GM19455 (cell line): ENCODE data around the gene SERINC4.
"Not testable (repeated sequence)": the region's sequence is repeated elsewhere in the genome, so short reads cannot be mapped to it uniquely, and the experiment has no call there.

Experiments
- ATAC-seq: cut with Tn5 transposase; IDR thresholded peaks from one replicate; pipeline ENCODE4 v1.9.1; 2021; ENCODE audit not compliant: unreplicated experiment

Gene SERINC4

DNA sequence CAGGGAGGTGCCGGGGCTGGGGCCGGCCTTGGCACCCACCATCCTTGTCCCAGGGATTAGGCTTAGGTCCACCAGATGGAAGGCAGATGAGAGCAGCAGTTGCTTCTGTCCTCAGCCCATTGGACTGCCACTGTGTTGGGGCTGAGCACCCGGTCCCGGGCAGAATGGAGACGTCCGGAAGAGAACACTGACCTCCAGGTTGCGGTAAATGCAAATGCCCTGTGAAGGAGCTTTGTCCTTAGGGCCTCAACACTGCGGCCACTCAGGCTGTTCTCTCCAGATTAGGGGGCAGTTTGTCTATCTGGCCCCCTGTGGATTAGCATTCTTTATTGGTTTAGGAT, at the start of gene SERINC4:
TSS of gene SERINC4 (minus strand) at position 276 of the 341 bp plus-strand sequence. CDS start at position 42, 234 bp downstream.
- no peak for ATAC-seq

DNA sequence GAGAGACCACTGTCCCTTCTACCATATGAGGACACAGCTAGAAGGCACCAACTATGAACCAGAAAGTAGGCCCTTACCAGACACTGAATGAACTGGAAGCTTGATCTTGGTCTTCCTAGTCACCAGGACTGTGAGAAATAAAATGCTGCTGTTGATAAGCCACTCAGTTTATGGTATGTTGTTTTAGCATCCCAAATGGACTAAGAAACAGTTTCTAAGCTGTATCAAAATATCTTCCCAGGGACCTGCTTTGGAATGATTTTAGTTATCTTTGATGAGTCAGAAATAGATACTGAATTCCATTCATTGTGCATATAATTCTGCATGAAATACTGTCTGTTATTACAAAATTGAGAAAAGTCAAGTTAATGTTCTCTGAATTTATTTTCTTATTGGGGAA, 45.4 kb upstream of the SERINC4 start:
- ATAC-seq: no peak

DNA sequence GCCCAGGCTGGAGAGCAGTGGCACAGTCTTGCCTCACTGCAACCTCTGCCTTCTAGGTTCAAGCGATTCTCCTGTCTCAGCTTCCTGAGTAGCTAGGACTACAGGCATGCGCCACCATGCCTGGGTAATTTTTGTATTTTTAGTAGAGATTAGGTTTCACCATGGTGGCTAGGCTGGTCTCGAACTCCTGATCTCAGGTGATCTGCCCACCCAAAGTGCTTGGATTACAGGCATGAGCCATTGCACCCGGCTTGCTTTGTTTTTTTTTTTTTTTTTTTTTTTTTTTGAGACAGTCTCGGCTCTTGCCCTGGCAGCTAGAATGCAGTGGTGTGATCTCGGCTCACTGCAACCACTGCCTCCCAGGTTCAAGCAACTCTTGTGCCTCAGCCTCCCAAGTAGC, 32.5 kb upstream of the SERINC4 start:
- not testable (repeated sequence) for ATAC-seq

DNA sequence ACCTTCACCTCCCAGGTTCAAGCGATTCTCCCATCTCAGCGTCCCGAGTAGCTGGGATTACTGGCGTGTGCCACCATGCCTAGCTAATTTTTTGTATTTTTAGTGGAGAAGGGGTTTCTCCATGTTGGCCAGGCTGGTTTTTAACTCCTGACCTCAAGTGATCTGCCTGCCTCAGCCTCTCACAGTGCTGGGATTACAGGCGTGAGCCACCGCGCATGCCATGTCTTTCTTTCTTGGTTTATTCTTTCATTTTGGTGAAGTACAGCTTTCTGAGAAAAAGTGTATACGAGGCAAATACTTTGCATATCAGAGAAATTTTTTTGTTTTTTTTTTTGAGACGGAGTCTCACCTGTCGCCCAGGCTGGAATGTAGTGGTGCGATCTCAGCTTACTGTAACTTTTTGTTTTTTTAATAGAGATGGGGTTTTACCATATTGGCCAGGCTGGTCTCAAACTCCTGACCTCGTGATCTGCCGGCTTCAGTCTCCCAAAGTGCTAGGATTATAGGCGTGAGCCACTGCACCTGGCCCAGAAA, 31.6 kb upstream of the SERINC4 start:
- ATAC-seq: not testable (repeated sequence)

DNA sequence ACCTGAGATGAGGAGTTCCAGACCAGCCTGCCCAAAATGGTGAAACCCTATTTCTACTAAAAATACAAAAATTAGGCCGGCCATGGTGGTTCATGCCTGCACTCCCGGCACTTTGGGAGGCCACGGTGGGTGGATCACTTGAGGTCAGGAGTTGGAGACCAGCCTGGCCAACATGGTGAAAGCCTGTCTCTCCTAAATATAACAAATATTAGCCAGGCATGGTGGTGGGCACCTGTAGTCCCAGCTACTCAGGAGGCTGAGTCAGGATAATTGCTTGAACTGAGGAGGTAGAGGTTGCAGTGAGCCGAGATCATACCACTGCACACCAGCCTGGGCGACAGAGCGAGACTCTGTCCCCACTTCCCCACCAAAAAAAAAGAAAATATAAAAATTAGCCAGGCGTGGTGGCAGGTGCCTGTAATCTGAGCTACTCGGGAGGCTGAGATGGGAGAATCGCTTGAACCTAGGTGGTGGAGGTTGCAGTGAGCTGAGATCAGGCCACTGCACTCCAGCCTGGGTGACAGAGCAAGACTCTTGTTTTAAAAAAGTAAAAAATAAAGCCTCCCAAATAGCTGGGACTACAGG, 30.8 kb upstream of the SERINC4 start:
- ATAC-seq: not testable (repeated sequence)

DNA sequence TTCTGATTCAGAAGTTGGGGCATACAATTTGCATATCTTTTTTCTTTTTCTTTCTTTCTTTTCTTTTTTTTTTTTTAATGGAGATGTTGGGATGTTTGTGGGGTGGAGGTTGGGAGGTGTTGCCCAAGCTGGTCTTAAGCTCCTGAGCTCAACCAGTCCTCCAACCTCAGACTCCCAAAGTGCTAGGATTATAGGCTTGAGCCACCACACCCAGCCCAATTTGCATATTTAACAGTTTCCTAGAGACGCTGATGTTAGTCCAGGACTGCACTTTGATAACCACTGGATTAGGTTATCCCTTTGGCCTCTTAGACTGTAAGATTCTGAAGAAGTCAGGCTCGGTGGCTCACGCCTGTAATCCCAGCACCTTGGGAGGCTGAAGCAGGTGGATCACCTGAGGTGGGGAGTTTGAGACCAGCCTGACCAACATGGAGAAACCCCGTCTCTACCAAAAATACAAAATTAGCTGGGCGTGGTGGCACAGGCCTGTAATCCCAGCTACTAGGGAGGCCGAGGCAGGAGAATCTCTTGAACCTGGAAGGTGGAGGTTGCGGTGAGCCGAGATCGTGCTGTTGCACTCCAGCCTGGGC, 30.0 kb upstream of the SERINC4 start:
- ATAC-seq: not testable (repeated sequence)

DNA sequence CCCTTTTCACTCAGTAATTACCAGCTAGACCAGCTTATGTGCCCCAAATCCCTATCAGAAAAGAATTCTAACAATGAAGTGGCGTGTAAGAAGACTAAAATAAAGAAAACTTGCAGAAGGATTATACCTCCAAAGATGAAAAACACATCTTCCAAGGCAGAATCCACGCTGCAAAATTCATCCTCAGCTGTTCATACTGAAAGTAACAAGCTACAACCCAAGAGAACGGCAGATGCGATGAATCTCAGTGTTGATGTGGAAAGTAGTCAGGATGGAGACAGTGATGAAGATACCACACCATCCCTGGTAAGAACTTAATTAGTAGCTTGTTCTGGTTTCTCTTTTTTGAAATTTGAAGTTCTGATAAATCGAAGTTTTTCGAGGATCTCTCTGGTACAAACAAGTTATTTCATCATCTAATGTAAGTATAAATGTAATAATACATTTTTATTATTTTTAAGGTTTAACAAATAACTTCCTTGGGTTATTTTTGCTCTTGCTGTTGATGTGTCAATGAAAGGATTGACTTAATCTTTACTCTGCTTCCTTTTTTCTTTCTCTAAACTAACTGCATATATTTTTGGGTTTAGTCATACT, 28.1 kb upstream of the SERINC4 start:
- ATAC-seq: no peak

DNA sequence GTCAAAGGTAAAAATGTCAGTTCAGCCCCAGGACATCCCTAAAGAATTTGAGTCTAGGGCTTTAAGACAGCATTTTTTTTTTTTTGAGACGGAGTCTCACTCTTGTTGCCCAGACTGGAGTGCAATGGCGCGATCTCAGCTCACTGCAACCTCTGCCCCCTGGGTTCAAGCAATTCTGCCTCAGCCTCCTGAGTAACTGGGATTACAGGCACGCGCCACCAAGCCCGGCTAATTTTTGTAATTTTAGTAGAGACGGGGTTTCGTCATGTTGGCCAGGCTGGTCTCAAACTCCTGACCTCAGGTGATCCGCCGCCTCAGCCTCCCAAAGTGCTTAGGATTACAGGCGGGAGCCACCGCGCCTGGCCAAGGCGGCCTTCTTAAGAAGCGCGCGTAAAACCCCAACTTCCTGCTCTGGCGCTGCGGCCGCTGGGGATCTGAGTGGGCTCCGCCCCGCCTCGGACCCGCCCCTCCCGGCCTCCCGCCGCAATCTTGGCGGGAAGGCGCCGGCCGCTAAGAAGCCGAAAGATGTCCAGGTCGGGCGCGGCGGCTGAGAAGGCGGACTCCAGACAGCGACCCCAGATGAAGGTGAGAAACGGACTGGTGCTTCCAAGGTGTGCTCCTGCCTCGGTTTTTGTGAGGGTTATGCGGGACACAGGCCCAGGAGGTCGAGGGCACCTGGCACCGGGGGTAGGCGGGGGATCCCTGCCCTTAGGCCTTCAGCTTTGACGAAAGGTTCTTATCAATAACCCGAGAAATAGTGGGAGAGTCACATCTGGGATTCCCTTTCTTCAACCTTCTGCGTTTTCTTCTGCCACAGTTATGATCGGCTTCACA, 26.7 kb upstream of the SERINC4 start, which contains the start of gene WDR76:
TSS of gene WDR76 (plus strand) at position 495 of the 834 bp plus-strand sequence. CDS start at position 526, 31 bp downstream.
- peak; percentile 57 for ATAC-seq

DNA sequence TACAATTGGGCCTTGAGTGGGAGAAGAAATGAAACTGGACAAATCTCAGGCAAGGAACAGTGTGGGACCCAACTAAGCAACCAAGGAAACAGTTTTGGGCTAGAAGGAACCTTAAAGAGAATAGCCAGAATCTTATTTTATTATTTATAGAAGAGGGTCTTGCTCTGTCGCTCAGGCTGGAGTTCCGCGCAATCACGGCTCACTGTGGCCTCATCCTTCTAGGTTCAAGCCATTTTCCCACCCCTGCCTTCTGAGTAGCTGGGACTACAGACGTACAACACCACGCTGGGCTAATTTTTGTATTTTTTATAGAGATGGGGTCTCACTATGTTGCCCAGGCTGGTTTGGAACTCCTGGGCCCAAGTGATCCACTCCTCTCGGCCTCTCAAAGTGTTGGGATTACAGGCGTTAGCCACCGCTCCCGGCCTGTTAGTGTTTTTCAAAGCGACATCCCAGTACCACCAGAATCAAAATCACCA, 26.0 kb upstream of the SERINC4 start:
- no peak for ATAC-seq

DNA sequence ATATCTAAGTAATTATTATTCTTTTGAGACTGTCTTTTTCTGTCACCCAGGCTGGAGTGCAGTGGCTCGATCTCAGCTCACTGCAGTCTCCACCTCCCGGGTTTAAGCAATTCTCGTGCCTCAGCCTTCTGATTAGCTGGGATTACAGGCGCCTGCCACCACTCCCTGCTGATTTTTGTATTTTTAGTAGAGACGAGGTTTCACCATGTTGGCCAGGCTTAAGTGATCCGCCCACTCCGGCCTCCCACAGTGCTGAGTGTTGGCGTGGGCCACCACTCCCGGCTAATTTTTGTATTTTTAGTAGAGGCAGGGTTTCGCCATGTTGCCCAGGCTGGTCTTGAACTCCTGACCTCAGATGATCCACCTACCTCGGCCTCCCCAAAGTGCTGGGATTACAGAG, 25.3 kb upstream of the SERINC4 start:
- ATAC-seq: not testable (repeated sequence)

DNA sequence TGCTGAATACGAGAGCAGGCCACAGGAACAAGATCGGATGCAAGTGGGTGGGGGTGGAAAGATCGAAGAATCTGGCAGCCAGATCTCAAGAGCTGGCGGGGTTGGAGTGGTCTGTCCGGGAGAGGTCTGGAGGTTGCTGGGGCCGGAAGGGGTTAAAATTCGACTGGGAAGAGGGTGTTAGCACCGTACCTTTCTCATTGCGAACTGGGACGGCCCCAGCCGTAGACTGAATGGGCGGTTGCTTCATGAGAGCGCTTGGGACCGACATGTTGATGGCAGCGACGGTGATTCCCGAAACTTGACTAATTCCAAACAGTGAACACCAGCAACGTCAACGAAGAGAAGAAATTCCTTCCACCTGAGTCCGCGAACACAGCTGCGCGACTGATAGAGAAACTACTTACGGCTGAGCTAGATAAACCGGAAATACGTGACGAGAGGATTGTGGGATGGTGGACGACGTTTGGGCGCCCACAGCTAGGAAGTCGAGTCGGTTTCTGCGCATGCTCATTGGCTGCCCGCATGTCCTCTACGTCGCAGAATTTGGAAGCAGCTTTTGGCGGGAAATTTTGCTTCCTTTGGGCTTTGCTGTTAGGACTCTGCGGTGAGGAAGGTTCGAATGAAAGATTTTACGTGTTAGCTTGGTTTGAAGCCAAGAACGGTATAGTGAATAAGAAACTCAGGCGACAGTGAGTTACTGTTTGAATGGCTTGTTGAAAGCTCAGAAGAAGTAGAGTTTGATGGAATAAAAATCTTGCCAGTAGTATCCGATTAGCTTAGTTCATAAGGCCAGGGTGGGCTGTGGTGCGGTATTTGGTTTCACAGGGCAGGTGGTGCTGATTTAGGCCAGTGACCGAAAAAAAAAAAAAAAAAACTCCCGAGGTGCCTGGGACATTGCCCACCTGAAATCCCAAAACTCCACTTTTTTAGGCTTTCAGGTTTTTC, 24.6 kb upstream of the SERINC4 start, which contains the start of gene MFAP1:
TSS of gene MFAP1 (minus strand) at position 389 of the 945 bp plus-strand sequence. CDS start at position 268, 121 bp downstream.
- ATAC-seq: peak; percentile 67

DNA sequence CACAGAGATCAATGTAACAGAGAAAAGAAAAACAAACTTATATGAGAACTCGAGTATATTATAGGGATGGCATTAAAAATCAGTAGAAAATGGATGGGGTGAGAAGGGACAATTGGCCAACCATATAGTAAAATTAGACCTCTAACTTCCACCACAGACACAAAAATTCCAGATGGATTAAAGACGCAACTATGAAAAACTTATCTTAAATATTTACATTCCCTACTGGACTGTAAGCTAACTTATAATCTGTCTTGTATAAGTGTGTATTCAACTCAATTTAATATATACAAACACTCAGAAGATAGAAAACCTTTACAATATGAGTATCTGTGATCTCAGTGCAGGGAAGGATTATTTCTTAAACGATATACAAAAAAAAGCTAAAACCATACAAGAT, 21.5 kb upstream of the SERINC4 start:
- ATAC-seq: no peak

DNA sequence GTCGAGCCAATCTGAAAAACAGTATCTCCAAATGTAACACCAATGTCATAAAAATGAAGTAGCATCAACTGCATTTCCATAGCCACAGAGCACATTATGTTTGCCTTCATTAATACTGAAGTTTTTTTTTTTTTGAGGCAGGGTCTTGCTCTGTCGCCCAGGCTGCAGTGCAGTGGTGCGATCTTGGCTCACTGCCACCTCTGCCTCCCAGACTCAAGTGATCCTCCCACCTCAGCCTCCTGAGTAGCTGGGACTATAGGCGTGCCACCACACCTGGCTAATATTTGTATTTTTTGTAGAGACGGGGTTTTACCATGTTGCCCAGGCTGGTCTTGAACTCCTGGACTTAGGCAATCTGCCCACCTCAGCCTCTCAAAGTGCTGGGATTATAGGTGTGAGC, 15.0 kb upstream of the SERINC4 start:
- not testable (repeated sequence) for ATAC-seq

DNA sequence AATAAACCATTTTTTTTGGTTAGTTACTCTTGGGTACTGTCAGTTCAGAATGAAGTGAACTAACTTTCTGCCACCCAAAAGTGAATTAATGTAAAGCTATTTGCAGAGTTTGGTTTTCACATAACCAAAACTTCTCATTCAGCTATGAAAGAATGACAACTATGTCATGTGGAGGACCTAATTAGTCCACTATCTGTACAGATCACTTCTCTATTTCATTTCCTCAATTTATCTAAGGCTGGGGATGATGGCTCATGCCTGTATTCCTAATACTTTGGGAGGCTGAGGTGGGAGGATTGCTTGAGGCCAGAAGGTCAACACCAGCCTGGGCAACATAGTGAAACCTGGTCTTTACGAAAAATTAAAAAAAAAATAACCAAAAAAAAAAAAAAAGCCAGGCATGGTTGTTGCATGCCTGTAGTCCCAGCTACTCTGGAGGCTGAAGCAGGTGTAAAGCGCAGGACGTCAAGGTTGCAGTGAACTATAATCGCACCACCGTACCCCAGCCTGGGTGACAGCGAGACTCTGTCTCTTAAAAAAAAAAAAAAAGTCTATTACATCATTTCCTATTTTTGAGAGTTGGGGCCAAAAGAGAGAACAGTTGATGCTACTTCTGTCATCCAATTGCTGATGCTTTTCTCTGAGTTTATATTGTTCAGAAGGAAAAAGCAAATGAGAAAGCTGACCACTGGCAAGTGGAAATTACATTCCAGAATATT, 9.1 kb upstream of the SERINC4 start:
- no peak for ATAC-seq

DNA sequence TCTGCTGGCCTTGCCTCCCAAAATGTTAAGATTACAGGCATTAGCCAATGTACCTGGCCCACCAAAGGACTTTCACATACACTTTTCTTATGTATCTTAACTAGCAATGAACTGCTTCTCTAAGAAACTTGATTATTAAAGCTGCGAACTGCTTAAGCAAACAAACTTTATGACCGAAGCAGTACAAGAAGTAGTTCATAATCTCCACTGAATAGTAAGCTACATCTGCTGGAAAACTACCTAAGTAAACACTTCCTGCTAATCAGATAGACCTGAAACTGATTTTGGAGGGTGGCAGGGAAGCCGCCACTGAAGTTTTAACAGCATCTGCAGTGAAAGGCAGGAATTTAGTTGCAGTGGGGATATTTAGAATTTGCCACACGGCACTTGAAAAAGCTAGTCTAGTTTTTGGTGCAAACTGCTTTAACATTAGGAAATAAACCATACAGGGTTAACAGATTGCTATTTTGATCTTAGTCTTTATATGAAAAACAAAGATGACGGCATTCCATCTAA, 8.5 kb upstream of the SERINC4 start:
- ATAC-seq: no peak

DNA sequence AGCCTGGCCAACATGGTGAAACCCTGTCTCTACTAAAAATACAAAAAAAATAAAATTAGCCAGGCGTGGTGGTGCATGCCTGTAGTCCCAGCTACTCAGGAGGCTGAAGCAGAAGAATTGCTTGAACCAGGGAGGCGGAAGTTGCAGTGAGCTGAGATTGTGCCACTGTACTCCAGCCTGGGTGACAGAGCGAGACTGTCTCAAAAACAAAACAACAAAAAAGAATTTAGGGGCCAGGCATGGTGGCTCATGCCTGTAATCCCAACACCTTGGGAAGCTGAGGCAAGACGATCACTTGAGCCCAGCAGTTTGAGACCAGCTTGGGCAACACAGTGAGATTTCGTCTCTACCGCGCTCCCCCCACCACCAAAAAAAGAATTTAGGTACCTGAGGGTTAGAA, 2.7 kb upstream of the SERINC4 start:
- not testable (repeated sequence) for ATAC-seq

DNA sequence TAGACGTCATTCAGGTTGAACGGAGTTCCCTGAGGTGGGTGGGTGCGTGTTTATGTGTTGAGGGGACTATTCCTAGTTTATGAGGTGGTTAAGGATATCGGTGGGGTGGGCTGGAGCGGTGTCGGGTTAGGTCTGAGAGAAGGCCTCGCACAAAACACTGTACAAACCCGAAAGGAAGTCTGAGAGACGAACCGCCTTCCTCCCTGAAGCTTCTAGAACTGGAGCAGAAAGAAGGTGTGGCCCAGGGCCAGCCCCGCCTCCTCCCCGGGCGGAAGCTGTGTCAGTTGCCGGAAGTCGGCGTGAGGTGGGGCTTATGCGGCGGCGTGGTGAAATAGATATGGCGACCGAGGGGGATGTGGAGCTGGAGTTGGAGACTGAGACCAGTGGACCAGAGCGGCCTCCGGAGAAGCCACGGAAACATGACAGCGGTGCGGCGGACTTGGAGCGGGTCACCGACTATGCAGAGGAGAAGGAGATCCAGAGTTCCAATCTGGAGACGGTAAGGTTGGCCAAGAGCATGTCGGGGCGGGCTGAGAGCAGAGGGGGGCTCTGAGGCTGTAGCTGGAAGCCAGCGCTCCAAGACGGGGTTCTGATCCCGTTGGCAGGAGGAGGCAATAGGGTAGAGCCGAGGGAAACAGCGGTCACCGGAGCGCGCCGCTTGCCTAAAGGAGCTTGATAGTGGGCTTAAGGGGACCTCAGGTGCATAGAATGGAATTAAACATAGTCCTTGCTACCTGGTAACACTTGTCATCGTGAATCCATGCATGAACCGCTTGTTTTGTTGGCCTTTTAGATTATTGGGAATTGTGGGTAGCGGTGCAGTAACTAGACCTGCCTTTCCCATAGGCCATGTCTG, 494 bp upstream of the SERINC4 start, which contains the start of gene HYPK:
TSS of gene HYPK (plus strand) at position 314 of the 856 bp plus-strand sequence. CDS start at position 338, 24 bp downstream.
- ATAC-seq: peak; percentile 85
